SJSA1 (cell line): ENCODE results near the gene KIF26B. TPM values are rescaled to one million over a fixed set of nuclear protein-coding genes. Genes with fewer than 3 reads are reported as not detected.

Experiments used
- DNase-seq, 2 experiments: peaks; one replicate each; pipeline ENCODE4 v3.0.0-alpha.2; 2015 to 2020; ENCODE audit warnings: low spot score in 2 of 2, low read depth in 1 of 2
- H3K27ac ChIP-seq: fragments of 250-450 bp; sonication (Bioruptor Pico); 2 replicates; pipeline ENCODE4 v1.5.1; 2020; ENCODE audit warnings: mild to moderate bottlenecking, moderate library complexity
- H3K27me3 ChIP-seq: fragments of 250-450 bp; sonication (Bioruptor Pico); replicated peaks from 2 replicates; pipeline ENCODE4 v1.5.1; 2020; ENCODE audit warnings: mild to moderate bottlenecking, moderate library complexity
- H3K36me3 ChIP-seq: fragments of 250-450 bp; sonication (Bioruptor Pico); 2 replicates; pipeline ENCODE4 v1.5.1; 2020; ENCODE audit warnings: mild to moderate bottlenecking
- H3K4me1 ChIP-seq: fragments of 250-450 bp; sonication (Bioruptor Pico); replicated peaks from 2 replicates; pipeline ENCODE4 v1.6.1; 2021; ENCODE audit warnings: mild to moderate bottlenecking
- H3K4me3 ChIP-seq: fragments of 250-450 bp; sonication (Bioruptor Pico); 2 replicates; pipeline ENCODE4 v1.5.1; 2020; ENCODE audit warnings: mild to moderate bottlenecking
- H3K9me3 ChIP-seq: fragments of 250-450 bp; sonication (Bioruptor Pico); replicated peaks from 2 replicates; pipeline ENCODE4 v1.5.1; 2020; ENCODE audit warnings: mild to moderate bottlenecking
- total RNA-seq: library from RNA; depleted of rRNA; stranded (reverse); fragments of >200 nt; shearing (Covaris generic); gene quantifications from 2 replicates; pipeline ENCODE4 v1.2.3, GENCODE V29; 2014

Gene KIF26B
- total RNA-seq, 1 experiment from 2014 or later, result 5.9 TPM

DNA sequence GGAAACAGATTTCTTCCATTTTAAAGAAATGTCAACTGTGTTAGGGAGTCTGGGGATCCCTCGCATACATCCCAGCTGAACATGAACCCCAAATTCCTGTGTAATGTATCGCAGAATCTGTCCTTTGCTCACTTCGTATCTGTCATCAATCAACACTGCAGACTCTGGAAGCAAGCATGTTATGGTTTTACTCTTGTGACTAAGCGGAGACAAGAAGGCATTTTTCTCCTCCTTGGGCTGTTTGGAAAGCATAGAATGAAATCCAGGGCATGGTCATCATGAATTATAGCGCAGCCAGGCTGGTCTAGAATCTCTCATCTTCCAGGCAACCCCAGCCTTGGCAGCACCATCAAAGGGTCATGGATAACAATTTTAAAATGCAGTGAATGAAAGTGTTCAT, 290.2 kb downstream of the KIF26B start:
- H3K9me3 ChIP-seq, result no peaks in the 10 kb centered on the region
- no peaks in the 10 kb centered on the region for H3K36me3 ChIP-seq
- no peak overlapping the region for H3K4me3 ChIP-seq
- H3K27me3 ChIP-seq, result no peaks in the 10 kb centered on the region
- H3K27ac ChIP-seq, result no peak overlapping the region
- no peaks in the 10 kb centered on the region for H3K4me1 ChIP-seq
- DNase-seq, result no peak

DNA sequence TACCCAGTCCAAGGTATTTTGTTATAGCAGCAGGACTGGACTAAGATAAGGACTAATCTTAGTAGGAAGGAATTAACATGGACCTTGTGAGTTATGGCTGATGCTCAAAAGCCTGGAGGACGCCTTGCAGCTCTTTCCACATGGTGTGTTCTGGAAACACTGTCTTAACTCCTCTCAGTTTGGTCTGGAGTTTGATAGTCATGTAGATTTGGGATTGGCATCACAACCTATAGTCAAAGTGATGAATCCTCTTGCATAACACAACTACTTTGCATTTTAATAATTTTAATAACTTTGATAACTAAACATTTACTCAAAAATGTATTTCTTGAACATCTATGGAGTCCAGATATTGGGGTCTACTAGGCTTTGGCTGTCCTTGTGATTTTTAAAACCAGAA, 293.7 kb downstream of the KIF26B start:
- Histone ChIP-seq H3K27ac (no peak overlapping the region), H3K4me3 (no peak overlapping the region), H3K36me3 (no peaks in the 10 kb centered on the region), H3K9me3 (no peaks in the 10 kb centered on the region), H3K27me3 (no peaks in the 10 kb centered on the region), H3K4me1 (no peaks in the 10 kb centered on the region)
- DNase-seq, result no peak

DNA sequence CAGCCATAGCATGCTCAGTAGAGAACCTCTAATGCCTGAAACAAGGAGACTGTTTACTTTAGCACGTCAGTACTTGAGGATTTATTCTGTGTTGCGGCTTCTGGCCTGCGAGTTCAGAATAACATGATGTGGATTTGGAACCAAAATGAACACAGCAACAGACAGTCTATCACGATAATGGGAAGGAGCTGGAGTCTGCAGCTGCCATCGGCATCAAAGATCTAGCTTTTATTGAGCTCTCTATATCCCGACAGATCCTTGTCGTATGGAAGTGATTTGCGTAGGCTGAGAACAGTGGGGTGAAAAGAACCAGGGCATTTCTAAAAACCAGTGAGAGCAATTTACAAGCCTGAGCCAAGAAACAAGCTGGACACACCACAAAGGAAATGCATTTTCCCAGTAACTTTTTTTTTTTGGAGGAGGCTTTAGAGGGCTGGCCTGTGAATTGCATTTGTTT, 294.2 kb downstream of the KIF26B start:
- no peak for DNase-seq
- no peak overlapping the region for H3K27ac ChIP-seq
- no peaks in the 10 kb centered on the region for H3K9me3 ChIP-seq
- H3K4me1 ChIP-seq, result no peaks in the 10 kb centered on the region
- no peaks in the 10 kb centered on the region for H3K27me3 ChIP-seq
- H3K36me3 ChIP-seq, result no peaks in the 10 kb centered on the region
- no peak overlapping the region for H3K4me3 ChIP-seq

DNA sequence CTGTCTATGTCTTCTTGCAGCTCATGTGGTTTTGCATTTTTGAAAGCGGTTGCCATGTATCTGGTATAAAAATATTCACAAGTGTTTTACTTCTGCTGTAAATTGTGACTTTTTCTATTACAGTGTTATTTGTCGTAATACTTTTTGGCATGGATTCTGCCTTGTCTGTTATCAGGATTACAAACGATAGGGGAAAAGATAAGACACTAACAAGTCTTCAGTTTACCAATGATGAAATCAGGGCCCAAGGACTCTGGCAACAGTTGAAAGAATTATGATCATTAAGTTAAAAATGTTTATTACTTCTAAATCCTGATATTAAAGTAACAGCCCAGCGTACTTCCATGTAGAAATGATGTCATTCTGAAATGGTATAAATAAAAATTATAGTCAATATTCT, 298.8 kb downstream of the KIF26B start:
- H3K4me3 ChIP-seq, result no peak overlapping the region
- no peaks in the 10 kb centered on the region for H3K36me3 ChIP-seq
- no peaks in the 10 kb centered on the region for H3K27me3 ChIP-seq
- no peak for DNase-seq
- no peaks in the 10 kb centered on the region for H3K9me3 ChIP-seq
- H3K4me1 ChIP-seq, result no peaks in the 10 kb centered on the region
- H3K27ac ChIP-seq, result no peak overlapping the region

DNA sequence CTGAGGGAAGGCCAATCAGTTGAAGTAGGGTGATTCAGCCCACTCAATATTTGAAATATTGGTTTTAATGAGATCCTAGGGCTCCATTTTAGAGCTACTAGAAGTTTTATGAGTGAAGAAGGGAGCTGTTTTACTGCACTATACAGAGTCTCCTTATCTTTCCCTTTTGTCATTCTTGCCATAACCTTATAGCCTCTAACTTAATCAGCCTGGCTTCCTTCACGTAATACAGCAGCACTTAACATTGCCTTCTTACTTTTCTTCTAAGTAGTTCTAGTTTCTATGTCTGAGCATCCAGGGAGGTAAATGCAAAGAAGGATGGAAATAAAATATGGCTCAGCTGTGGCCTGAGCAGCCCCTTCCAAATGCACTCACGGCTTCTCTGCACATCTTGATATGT, 299.3 kb downstream of the KIF26B start:
- Histone ChIP-seq H3K4me3 (no peak overlapping the region), H3K4me1 (no peaks in the 10 kb centered on the region), H3K27ac (no peak overlapping the region), H3K36me3 (no peaks in the 10 kb centered on the region), H3K9me3 (no peaks in the 10 kb centered on the region), H3K27me3 (no peaks in the 10 kb centered on the region)
- DNase-seq, result no peak

- no peak for DNase-seq
- H3K27ac ChIP-seq, result no peak overlapping the region
- no peak overlapping the region for H3K4me3 ChIP-seq
These were observed 302.8 kb downstream of the KIF26B start for GRCh38 chr1:245457562-245457961.

GRCh38 chr1:245458234-245458633, 303.4 kb downstream of the KIF26B start:
- H3K9me3 ChIP-seq, result no peaks in the 10 kb centered on the region
- H3K27ac ChIP-seq, result no peak overlapping the region
- H3K4me3 ChIP-seq, result no peak overlapping the region
- no peaks in the 10 kb centered on the region for H3K27me3 ChIP-seq
- H3K36me3 ChIP-seq, result no peaks in the 10 kb centered on the region
- no peak for DNase-seq
- H3K4me1 ChIP-seq, result no peaks in the 10 kb centered on the region

More at GRCh38 chr1:245457562-245457961, 302.8 kb downstream of the KIF26B start:
- Histone ChIP-seq H3K36me3 (no peaks in the 10 kb centered on the region), H3K27me3 (no peaks in the 10 kb centered on the region), H3K4me1 (no peaks in the 10 kb centered on the region), H3K9me3 (no peaks in the 10 kb centered on the region)

DNA sequence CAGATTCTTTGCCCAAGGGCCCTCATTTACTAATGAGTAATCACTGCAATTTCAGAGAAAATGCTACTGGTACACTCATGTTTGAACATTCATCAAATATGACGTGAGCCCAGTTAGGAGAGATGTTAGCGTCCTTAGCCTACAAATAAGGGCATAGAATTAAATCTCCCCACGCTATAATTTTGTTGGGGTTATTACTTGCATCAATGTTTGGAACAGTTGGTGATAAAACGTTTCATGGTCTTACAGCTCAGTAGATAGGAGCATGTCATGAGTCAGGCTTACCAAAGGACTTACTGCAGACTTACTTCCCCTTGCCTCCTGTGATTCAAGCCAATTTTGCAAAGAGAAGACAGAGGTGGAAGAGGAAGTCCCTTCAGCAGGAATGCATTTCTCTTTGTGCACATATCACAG, 304.0 kb downstream of the KIF26B start:
- H3K4me1 ChIP-seq, result no peaks in the 10 kb centered on the region
- H3K4me3 ChIP-seq, result no peak overlapping the region
- no peak for DNase-seq
- no peaks in the 10 kb centered on the region for H3K36me3 ChIP-seq
- no peaks in the 10 kb centered on the region for H3K9me3 ChIP-seq
- H3K27me3 ChIP-seq, result no peaks in the 10 kb centered on the region
- H3K27ac ChIP-seq, result no peak overlapping the region

DNA sequence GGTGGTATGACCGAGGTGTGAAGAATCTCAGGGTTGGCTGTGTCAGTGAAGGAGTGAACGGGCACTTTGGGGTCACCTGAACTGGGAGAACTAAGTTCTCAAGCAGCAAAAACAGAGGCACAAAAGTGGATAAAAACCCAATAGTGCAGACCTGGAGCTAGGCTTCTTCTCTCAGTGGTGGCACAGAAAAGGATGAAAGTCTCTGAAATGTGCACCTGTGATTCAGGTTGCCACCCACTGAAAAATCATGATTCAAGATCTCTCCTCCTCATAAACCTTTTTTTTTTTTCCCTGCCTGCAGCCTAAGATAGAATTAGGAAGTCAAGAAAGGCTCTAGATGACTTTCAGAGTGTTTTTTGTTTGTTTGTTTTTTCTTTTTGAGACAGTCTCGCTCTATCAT, 304.8 kb downstream of the KIF26B start:
- no peak overlapping the region for H3K27ac ChIP-seq
- H3K9me3 ChIP-seq, result no peaks in the 10 kb centered on the region
- no peaks in the 10 kb centered on the region for H3K36me3 ChIP-seq
- no peaks in the 10 kb centered on the region for H3K27me3 ChIP-seq
- no peaks in the 10 kb centered on the region for H3K4me1 ChIP-seq
- no peak overlapping the region for H3K4me3 ChIP-seq
- no peak for DNase-seq

GRCh38 chr1:245461681-245462080, 306.9 kb downstream of the KIF26B start:
- no peaks in the 10 kb centered on the region for H3K36me3 ChIP-seq
- no peak overlapping the region for H3K27ac ChIP-seq
- no peaks in the 10 kb centered on the region for H3K27me3 ChIP-seq
- no peaks in the 10 kb centered on the region for H3K9me3 ChIP-seq
- H3K4me1 ChIP-seq, result no peaks in the 10 kb centered on the region
- no peak overlapping the region for H3K4me3 ChIP-seq
- no peak for DNase-seq

DNA sequence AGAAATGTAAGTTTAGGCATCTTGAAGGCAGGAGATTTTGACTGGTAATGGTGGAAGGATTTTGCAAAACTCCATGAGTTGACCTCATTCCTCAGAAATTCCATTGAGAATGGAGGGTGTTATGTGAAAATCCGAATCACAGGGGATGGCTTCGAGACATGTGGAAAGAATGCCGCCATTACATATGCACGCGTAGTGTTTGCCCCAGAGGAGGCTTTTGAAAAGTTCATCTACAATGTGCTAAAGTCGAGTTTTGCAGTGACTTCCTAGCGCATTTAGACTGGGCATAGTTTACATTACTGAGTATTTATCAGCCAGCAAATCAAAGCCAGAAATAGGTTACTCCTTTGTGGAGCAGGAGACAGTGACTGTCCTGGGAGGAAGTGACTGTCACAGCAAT, 307.4 kb downstream of the KIF26B start:
- Histone ChIP-seq H3K27ac (no peak overlapping the region), H3K9me3 (no peaks in the 10 kb centered on the region), H3K4me1 (no peaks in the 10 kb centered on the region), H3K27me3 (no peaks in the 10 kb centered on the region), H3K4me3 (no peak overlapping the region), H3K36me3 (no peaks in the 10 kb centered on the region)
- DNase-seq, result no peak

GRCh38 chr1:245463392-245464165, 308.8 kb downstream of the KIF26B start:
- no peak overlapping the region for H3K4me3 ChIP-seq
- no peaks in the 10 kb centered on the region for H3K4me1 ChIP-seq
- DNase-seq, result no peak
- H3K9me3 ChIP-seq, result no peaks in the 10 kb centered on the region
- no peak overlapping the region for H3K27ac ChIP-seq
- H3K36me3 ChIP-seq, result no peaks in the 10 kb centered on the region
- H3K27me3 ChIP-seq, result no peaks in the 10 kb centered on the region

GRCh38 chr1:245464290-245464689, 309.5 kb downstream of the KIF26B start:
- no peak overlapping the region for H3K27ac ChIP-seq
- H3K9me3 ChIP-seq, result no peaks in the 10 kb centered on the region
- no peaks in the 10 kb centered on the region for H3K27me3 ChIP-seq
- no peaks in the 10 kb centered on the region for H3K4me1 ChIP-seq
- no peak for DNase-seq
- no peaks in the 10 kb centered on the region for H3K36me3 ChIP-seq
- no peak overlapping the region for H3K4me3 ChIP-seq

DNA sequence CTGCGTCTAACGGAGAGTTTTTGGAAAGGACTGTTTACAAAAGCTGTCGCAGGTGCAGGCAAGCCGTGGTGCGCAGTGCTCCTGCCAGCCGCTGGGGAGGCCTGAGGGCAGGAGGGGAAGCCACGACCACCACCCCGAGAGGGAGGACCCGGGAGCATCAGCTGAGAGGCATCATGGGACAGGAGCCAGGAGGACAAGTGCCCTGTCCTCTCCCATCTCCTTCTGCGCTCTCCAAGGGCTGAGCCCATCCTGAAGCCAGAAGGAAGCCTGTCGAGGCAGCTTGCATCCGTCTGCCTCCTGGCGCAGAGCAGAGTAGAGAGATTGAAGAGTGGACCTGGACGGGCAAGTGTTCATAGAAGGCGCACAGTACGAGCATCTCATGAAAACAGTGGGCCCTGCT, 310.9 kb downstream of the KIF26B start:
- no peaks in the 10 kb centered on the region for H3K36me3 ChIP-seq
- no peak for DNase-seq
- H3K4me1 ChIP-seq, result no peaks in the 10 kb centered on the region
- H3K4me3 ChIP-seq, result no peak overlapping the region
- H3K9me3 ChIP-seq, result no peaks in the 10 kb centered on the region
- H3K27me3 ChIP-seq, result no peaks in the 10 kb centered on the region
- H3K27ac ChIP-seq, result no peak overlapping the region

DNA sequence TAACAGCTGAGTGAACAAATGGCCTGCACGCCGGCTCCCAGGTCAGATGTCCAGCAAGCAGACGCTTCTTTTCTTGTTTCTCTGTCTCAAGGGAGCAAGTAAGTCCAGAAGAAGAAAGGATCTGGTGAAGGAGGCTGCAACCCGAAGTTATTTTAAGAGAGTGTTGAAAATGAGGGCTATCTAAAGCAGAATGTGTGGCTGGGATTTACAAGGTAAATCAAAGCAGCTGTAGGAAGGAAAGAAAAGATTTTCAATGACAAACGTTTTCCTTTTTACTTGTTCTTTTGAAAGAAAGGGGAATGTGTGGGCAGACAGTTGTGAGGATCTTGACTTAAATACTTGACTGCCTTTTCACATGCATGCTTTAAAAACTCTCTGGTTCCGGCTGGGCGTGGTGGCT, 311.5 kb downstream of the KIF26B start:
- Histone ChIP-seq H3K4me1 (no peaks in the 10 kb centered on the region), H3K4me3 (no peak overlapping the region), H3K36me3 (no peaks in the 10 kb centered on the region), H3K9me3 (no peaks in the 10 kb centered on the region), H3K27ac (no peak overlapping the region), H3K27me3 (no peaks in the 10 kb centered on the region)
- DNase-seq, result no peak
